Body of pancreas (tissue), 4 donors: ENCODE results near the gene MSI2.

Source experiments
- POLR2A ChIP-seq, 3 donors: fragments of 450-650 bp; IDR thresholded peaks; one replicate each; pipeline ENCODE4 v1.6.1; 2016; ENCODE audit warnings: antibody characterized with exemption in 3 of 3, mild to moderate bottlenecking in 2 of 3
- TF ChIP-seq, protein P1 (sequence below), 7 experiments: fragments of 450-650 bp in 4 of 7; fragments of 200-600 bp in 3 of 7; sonication (generic) in 3 of 7; IDR thresholded peaks; one replicate each; pipeline ENCODE4 v1.5.1; 2016 to 2019; ENCODE audit warnings: antibody characterized with exemption in 7 of 7

DNA sequence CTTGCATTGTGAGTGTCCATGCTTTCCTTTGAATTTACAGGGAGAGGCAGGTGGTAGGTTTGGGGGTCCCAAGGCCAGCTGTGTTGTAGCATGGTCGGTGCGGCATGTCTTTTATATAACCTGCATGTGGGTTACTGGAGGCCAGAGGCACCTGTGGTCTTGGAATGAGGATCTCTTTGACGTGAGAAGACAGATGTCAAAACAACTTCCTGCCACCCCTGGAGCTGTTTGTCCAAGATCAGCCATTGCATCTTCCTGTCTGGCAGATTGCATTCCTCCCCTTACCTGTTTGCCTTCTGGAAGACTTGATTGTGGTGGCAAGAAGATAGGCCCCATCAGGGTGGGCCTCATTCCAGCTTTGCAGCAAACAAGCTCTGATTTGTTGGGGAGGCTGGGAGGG lies 175.1 kb downstream of the MSI2 start:
- TF ChIP-seq, protein P1, sequence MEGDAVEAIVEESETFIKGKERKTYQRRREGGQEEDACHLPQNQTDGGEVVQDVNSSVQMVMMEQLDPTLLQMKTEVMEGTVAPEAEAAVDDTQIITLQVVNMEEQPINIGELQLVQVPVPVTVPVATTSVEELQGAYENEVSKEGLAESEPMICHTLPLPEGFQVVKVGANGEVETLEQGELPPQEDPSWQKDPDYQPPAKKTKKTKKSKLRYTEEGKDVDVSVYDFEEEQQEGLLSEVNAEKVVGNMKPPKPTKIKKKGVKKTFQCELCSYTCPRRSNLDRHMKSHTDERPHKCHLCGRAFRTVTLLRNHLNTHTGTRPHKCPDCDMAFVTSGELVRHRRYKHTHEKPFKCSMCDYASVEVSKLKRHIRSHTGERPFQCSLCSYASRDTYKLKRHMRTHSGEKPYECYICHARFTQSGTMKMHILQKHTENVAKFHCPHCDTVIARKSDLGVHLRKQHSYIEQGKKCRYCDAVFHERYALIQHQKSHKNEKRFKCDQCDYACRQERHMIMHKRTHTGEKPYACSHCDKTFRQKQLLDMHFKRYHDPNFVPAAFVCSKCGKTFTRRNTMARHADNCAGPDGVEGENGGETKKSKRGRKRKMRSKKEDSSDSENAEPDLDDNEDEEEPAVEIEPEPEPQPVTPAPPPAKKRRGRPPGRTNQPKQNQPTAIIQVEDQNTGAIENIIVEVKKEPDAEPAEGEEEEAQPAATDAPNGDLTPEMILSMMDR (IDR thresholded peaks at IDR 0.05) = no peak
- TF ChIP-seq POLR2A (IDR thresholded peaks at IDR 0.05) = no peak
